Liver (tissue), 2 donors: ENCODE measurements around the gene RTP4.

Experiments used
- CTCF ChIP-seq: fragments of 150-350 bp; IDR thresholded peaks from 2 replicates; pipeline ENCODE4 v1.5.1; 2017; ENCODE audit warnings: improper control_type of control experiment, low read depth, low read length; ENCODE audit not compliant: missing input control
- ZBTB33 ChIP-seq: IDR thresholded peaks from 2 replicates; pipeline ENCODE4 v1.6.1; 2016; ENCODE audit warnings: antibody characterized with exemption
- donor health status: healthy.

GRCh38 chr3:187361835-187362234 lies 6.3 kb upstream of the RTP4 start:
- TF ChIP-seq CTCF (no peak), ZBTB33 (no peak)
